Measurements from ENCODE around the gene SMIM35. TPM values are rescaled to one million over a fixed set of nuclear protein-coding genes. Genes with fewer than 3 reads are reported as not detected.
A peak's percentile ranks its signal among the peaks of the same experiment; 100 is the strongest.
"Not testable (repeated sequence)": the region's sequence is repeated elsewhere in the genome, so short reads cannot be mapped to it uniquely, and the experiment has no call there.

The SMIM35 gene
- total RNA-seq, 1 experiment from 2014 or later: not detected

GRCh38 chr11:117983163-117983475 is 103.6 kb downstream of the SMIM35 start:
- in situ Hi-C loops (cut with HindIII; ENCODE audit: low pct_unique_long_range_greater_than_20kb, low sequenced_read_pairs): no loop called here

GRCh38 chr11:117980720-117981119 is 106.0 kb downstream of the SMIM35 start:
- in situ Hi-C loops (cut with HindIII; ENCODE audit: low pct_unique_long_range_greater_than_20kb, low sequenced_read_pairs): no loop called here
- no peak for DNase-seq (ENCODE audit: low read depth)

More at GRCh38 chr11:117983163-117983475, 103.6 kb downstream of the SMIM35 start:
- no peak for DNase-seq (ENCODE audit: low read depth)

- in situ Hi-C loops (cut with HindIII; ENCODE audit: low pct_unique_long_range_greater_than_20kb, low sequenced_read_pairs): no loop called here
- DNase-seq (ENCODE audit: low read depth): no peak
Observed at GRCh38 chr11:117980280-117980679, 106.5 kb downstream of the SMIM35 start.

- in situ Hi-C loops (cut with HindIII; ENCODE audit: low pct_unique_long_range_greater_than_20kb, low sequenced_read_pairs): no loop called here
- no peak for DNase-seq (ENCODE audit: low read depth)
Observed at GRCh38 chr11:117979481-117980211, 107.1 kb downstream of the SMIM35 start.

GRCh38 chr11:117978991-117979390 is 107.8 kb downstream of the SMIM35 start:
- in situ Hi-C loops (cut with HindIII; ENCODE audit: low pct_unique_long_range_greater_than_20kb, low sequenced_read_pairs): no loop called here
- no peak for DNase-seq (ENCODE audit: low read depth)

GRCh38 chr11:117978291-117978910 is 108.4 kb downstream of the SMIM35 start:
- in situ Hi-C loops (cut with HindIII; ENCODE audit: low pct_unique_long_range_greater_than_20kb, low sequenced_read_pairs); DNase-seq (ENCODE audit: low read depth): not testable (repeated sequence)

- DNase-seq (ENCODE audit: low read depth); in situ Hi-C loops (cut with HindIII; ENCODE audit: low pct_unique_long_range_greater_than_20kb, low sequenced_read_pairs): not testable (repeated sequence)
Observed at GRCh38 chr11:117977612-117978264, 109.0 kb downstream of the SMIM35 start.

- in situ Hi-C loops (cut with HindIII; ENCODE audit: low pct_unique_long_range_greater_than_20kb, low sequenced_read_pairs): no loop called here
- DNase-seq (ENCODE audit: low read depth): no peak
Observed at GRCh38 chr11:117977029-117977428, 109.7 kb downstream of the SMIM35 start.

GRCh38 chr11:117976445-117976844 is 110.3 kb downstream of the SMIM35 start:
- in situ Hi-C loops (cut with HindIII; ENCODE audit: low pct_unique_long_range_greater_than_20kb, low sequenced_read_pairs): no loop called here
- DNase-seq (ENCODE audit: low read depth): no peak

- in situ Hi-C loops (cut with HindIII; ENCODE audit: low pct_unique_long_range_greater_than_20kb, low sequenced_read_pairs): no loop called here
- DNase-seq (ENCODE audit: low read depth): no peak
Observed at GRCh38 chr11:117973503-117973860, 113.3 kb downstream of the SMIM35 start.

GRCh38 chr11:117972629-117973502 is 113.9 kb downstream of the SMIM35 start:
- in situ Hi-C loops (cut with HindIII; ENCODE audit: low pct_unique_long_range_greater_than_20kb, low sequenced_read_pairs): no loop called here

GRCh38 chr11:117972044-117972443 is 114.7 kb downstream of the SMIM35 start:
- in situ Hi-C loops (cut with HindIII; ENCODE audit: low pct_unique_long_range_greater_than_20kb, low sequenced_read_pairs): no loop called here
- no peak for DNase-seq (ENCODE audit: low read depth)

More at GRCh38 chr11:117972629-117973502, 113.9 kb downstream of the SMIM35 start:
- DNase-seq (ENCODE audit: low read depth): no peak

- in situ Hi-C loops (cut with HindIII; ENCODE audit: low pct_unique_long_range_greater_than_20kb, low sequenced_read_pairs): no loop called here
- peak; percentile 1 for DNase-seq (ENCODE audit: low read depth)
Observed at GRCh38 chr11:117970400-117971024, 116.3 kb downstream of the SMIM35 start.

GRCh38 chr11:117969160-117969991 is 117.4 kb downstream of the SMIM35 start:
- no peak for DNase-seq (ENCODE audit: low read depth)
- in situ Hi-C loops (cut with HindIII; ENCODE audit: low pct_unique_long_range_greater_than_20kb, low sequenced_read_pairs): no loop called here

- in situ Hi-C loops (cut with HindIII; ENCODE audit: low pct_unique_long_range_greater_than_20kb, low sequenced_read_pairs): no loop called here
- no peak for DNase-seq (ENCODE audit: low read depth)
Observed at GRCh38 chr11:117966908-117967307, 119.9 kb downstream of the SMIM35 start.

- in situ Hi-C loops (cut with HindIII; ENCODE audit: low pct_unique_long_range_greater_than_20kb, low sequenced_read_pairs): no loop called here
- no peak for DNase-seq (ENCODE audit: low read depth)
Observed at GRCh38 chr11:117962826-117963225, 123.9 kb downstream of the SMIM35 start.

GRCh38 chr11:117961896-117962295 is 124.9 kb downstream of the SMIM35 start:
- no peak for DNase-seq (ENCODE audit: low read depth)
- in situ Hi-C loops (cut with HindIII; ENCODE audit: low pct_unique_long_range_greater_than_20kb, low sequenced_read_pairs): no loop called here
